GM23248 (cell line): ENCODE data around the gene WBP1L.
"Not testable (repeated sequence)": the region's sequence is repeated elsewhere in the genome, so short reads cannot be mapped to it uniquely, and the experiment has no call there.

ENCODE experiments used
- EZH2 ChIP-seq: fragments of 200-600 bp; sonication (generic); IDR thresholded peaks from 2 replicates; pipeline ENCODE4 v1.6.1; 2018; ENCODE audit warnings: antibody characterized with exemption, mild to moderate bottlenecking; ENCODE audit not compliant: insufficient read depth, poor library complexity, severe bottlenecking
- EZH2phosphoT487 ChIP-seq: fragments of 200-600 bp; sonication (generic); IDR thresholded peaks from 2 replicates; pipeline ENCODE4 v1.6.1; 2018; ENCODE audit warnings: antibody characterized with exemption, moderate library complexity, mild to moderate bottlenecking, low read depth; ENCODE audit not compliant: insufficient read depth

DNA sequence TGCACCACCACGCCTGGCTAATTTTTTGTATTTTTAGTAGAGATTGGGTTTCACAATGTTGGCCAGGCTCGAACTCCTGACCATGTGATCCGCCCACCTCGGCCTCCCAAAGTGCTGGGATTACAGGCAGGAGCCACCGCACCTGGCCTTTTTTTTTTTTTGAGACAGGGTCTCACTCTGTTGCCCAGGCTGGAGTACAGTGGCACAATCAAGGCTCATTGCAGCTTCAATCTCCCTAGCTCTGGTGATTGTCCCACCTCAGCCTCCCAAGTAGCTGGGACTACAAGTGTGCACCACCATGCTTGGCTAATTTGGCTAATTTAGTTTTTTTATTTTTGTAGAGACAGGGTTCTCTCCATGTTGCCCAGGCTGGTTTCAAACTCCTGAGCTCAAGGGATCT, 1.4 kb upstream of the WBP1L start:
- not testable (repeated sequence) for TF ChIP-seq EZH2phosphoT487, EZH2
